Upper lobe of left lung (tissue), 4 donors: Measurements from ENCODE around the gene ABR.

ENCODE experiments used
- EP300 ChIP-seq, 4 donors: sonication (generic); formaldehyde crosslinking; IDR thresholded peaks; one replicate each; pipeline ENCODE4 v1.5.1; 2017; ENCODE audit warnings: antibody characterized with exemption in 4 of 4, control low read depth in 2 of 4
- POLR2A ChIP-seq, 4 donors: fragments of 450-650 bp; IDR thresholded peaks; one replicate each; pipeline ENCODE4 v1.5.1; 2016 to 2017; ENCODE audit warnings: antibody characterized with exemption in 4 of 4, mild to moderate bottlenecking in 2 of 4
- POLR2AphosphoS5 ChIP-seq, 2 donors: sonication (generic); formaldehyde crosslinking; IDR thresholded peaks; one replicate each; pipeline ENCODE4 v1.5.1; 2017; ENCODE audit warnings: antibody characterized with exemption in 2 of 2
- TF ChIP-seq, protein P1 (sequence below), 6 experiments: fragments of 450-650 bp in 4 of 6; fragments of 200-600 bp in 2 of 6; sonication (generic) in 2 of 6; IDR thresholded peaks; one replicate each; pipeline ENCODE4 v1.5.1; 2016 to 2019; ENCODE audit warnings: antibody characterized with exemption in 6 of 6

DNA sequence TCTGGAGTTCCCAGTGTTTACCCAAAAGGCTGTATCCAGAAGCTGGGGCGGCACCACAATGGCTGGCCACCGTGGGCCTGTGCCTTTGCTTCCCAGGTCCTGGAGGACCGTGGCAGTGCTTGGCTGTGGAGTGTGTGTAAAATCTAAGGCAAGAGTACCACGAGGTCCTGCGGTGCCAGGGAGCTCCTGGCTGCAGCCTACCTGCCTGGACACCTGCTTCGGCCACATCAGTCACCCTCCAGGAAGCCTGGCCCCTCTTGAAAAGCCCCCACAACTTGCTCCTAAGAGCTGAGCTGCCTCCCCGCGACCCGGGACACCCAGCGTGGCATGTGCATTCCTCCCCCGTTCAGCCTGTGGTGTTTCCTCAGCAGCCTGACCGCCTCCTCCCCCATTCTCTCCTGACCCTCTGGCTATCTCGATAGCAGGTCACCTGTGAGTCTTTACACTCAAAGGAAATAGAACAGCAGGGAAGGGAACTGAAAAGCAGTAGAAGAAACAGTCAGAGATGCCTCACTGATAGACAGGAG lies 174.9 kb downstream of the ABR start:
- TF ChIP-seq POLR2AphosphoS5 (IDR thresholded peaks at IDR 0.05) = no peak
- TF ChIP-seq, protein P1, sequence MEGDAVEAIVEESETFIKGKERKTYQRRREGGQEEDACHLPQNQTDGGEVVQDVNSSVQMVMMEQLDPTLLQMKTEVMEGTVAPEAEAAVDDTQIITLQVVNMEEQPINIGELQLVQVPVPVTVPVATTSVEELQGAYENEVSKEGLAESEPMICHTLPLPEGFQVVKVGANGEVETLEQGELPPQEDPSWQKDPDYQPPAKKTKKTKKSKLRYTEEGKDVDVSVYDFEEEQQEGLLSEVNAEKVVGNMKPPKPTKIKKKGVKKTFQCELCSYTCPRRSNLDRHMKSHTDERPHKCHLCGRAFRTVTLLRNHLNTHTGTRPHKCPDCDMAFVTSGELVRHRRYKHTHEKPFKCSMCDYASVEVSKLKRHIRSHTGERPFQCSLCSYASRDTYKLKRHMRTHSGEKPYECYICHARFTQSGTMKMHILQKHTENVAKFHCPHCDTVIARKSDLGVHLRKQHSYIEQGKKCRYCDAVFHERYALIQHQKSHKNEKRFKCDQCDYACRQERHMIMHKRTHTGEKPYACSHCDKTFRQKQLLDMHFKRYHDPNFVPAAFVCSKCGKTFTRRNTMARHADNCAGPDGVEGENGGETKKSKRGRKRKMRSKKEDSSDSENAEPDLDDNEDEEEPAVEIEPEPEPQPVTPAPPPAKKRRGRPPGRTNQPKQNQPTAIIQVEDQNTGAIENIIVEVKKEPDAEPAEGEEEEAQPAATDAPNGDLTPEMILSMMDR (IDR thresholded peaks at IDR 0.05) = no peak
- TF ChIP-seq POLR2A (IDR thresholded peaks at IDR 0.05) = no peak
- no peak for TF ChIP-seq EP300 (IDR thresholded peaks at IDR 0.05)
